Measurements from ENCODE around the gene ALG3. TPM values are rescaled to one million over a fixed set of nuclear protein-coding genes. Genes with fewer than 3 reads are reported as not detected.

The ALG3 gene
- total and polyA plus RNA-seq, 9 of the 15 experiments (the other 6 are each of a cell fraction or from before 2014, with no cell fraction given): 37.5 to 107 (median 80.1) TPM

DNA sequence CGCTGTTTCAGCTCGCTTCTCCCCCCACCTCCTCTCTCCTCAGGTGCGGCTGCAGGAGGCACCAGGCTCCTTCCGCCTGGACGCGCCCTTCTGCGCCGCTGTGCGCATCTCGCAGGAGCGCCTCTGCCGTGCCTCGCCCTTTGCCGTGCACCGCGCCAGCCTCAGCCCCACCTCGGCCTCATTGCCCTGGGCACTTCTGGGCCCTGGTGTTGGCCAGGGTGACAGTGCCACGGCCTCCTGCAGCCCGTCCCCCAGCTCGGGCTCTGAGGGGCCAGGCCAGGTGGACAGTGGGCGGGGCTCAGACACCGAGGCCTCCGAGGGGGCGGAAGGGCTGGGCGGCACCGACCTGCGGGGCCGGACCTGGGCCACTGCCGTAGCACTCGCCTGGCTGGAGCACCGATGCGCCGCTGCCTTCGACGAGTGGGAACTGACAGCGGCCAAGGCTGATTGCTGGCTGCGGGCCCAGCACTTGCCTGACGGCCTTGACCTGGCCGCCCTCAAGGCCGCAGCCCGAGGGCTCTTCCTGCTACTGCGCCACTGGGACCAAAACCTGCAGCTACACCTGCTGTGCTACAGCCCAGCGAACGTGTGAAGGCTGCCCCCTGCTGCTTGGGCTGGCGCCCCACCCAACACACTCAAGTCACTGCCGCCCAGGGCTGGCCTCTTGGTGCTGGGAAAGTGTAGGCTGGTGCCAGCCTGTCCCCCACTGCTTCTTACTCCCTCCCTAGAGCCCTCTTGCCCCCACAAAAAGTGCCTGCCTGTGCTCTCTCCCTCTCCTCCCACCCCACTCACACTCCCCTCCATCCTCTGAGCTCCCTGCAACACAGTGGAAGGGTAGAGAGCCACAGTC lies 7.1 kb downstream of the ALG3 start (continued):
- no peak for TF ChIP-seq HNRNPLL (IDR thresholded peaks at IDR 0.05; ENCODE audit: low read depth, low read length, poor library complexity, severe bottlenecking)
- no peak for TF ChIP-seq NR2C1 (IDR thresholded peaks at IDR 0.05)
- TF ChIP-seq NR2C1 (tag; IDR thresholded peaks at IDR 0.05): no peak
- no peak for TF ChIP-seq BMI1 (IDR thresholded peaks at IDR 0.05; ENCODE audit: low read length)
- peak; percentile 37; the same call in 1 of the 2 replicates for TF ChIP-seq KLF16 (IDR thresholded peaks at IDR 0.05)
- no peak for TF ChIP-seq SMAD2 (IDR thresholded peaks at IDR 0.05; ENCODE audit: low read depth, low read length)
- no peak for TF ChIP-seq CHD2 (IDR thresholded peaks at IDR 0.05; ENCODE audit: low read depth, low read length)
- TF ChIP-seq ZNF766 (CRISPR knock-in tag; conservative IDR thresholded peaks at IDR 0.05): no peak
- peak; percentile 21; the same call in 1 of the 2 replicates for TF ChIP-seq ZNF384 (IDR thresholded peaks at IDR 0.05; ENCODE audit: low read depth, low read length)
- TF ChIP-seq ZNF175 (CRISPR knock-in tag; IDR thresholded peaks at IDR 0.05; ENCODE audit: low read depth): no peak
- no peak for TF ChIP-seq ARNT (IDR thresholded peaks at IDR 0.05)
- TF ChIP-seq FUS (optimal IDR thresholded peaks at IDR 0.05; ENCODE audit: low read depth, low read length): peak; percentile 71
- TF ChIP-seq NFIC (IDR thresholded peaks at IDR 0.05): peak; percentile 82
- TF ChIP-seq, protein P1, sequence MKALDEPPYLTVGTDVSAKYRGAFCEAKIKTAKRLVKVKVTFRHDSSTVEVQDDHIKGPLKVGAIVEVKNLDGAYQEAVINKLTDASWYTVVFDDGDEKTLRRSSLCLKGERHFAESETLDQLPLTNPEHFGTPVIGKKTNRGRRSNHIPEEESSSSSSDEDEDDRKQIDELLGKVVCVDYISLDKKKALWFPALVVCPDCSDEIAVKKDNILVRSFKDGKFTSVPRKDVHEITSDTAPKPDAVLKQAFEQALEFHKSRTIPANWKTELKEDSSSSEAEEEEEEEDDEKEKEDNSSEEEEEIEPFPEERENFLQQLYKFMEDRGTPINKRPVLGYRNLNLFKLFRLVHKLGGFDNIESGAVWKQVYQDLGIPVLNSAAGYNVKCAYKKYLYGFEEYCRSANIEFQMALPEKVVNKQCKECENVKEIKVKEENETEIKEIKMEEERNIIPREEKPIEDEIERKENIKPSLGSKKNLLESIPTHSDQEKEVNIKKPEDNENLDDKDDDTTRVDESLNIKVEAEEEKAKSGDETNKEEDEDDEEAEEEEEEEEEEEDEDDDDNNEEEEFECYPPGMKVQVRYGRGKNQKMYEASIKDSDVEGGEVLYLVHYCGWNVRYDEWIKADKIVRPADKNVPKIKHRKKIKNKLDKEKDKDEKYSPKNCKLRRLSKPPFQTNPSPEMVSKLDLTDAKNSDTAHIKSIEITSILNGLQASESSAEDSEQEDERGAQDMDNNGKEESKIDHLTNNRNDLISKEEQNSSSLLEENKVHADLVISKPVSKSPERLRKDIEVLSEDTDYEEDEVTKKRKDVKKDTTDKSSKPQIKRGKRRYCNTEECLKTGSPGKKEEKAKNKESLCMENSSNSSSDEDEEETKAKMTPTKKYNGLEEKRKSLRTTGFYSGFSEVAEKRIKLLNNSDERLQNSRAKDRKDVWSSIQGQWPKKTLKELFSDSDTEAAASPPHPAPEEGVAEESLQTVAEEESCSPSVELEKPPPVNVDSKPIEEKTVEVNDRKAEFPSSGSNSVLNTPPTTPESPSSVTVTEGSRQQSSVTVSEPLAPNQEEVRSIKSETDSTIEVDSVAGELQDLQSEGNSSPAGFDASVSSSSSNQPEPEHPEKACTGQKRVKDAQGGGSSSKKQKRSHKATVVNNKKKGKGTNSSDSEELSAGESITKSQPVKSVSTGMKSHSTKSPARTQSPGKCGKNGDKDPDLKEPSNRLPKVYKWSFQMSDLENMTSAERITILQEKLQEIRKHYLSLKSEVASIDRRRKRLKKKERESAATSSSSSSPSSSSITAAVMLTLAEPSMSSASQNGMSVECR (CRISPR knock-in tag; IDR thresholded peaks at IDR 0.05): no peak
- TF ChIP-seq CEBPG (CRISPR knock-in tag; IDR thresholded peaks at IDR 0.05): no peak
- TF ChIP-seq CEBPG (tag; conservative IDR thresholded peaks at IDR 0.05 in 1 of 2, IDR thresholded peaks at IDR 0.05 in 1 of 2): no peak
- TF ChIP-seq FOXK1 (CRISPR knock-in tag; IDR thresholded peaks at IDR 0.05; ENCODE audit: borderline replicate concordance): no peak
- no peak for TF ChIP-seq ZNF274 (IDR thresholded peaks at IDR 0.05; ENCODE audit: borderline replicate concordance, low read depth, low read length)
- TF ChIP-seq, protein P2, sequence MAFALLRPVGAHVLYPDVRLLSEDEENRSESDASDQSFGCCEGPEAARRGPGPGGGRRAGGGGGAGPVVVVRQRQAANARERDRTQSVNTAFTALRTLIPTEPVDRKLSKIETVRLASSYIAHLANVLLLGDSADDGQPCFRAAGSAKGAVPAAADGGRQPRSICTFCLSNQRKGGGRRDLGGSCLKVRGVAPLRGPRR (CRISPR knock-in tag; IDR thresholded peaks at IDR 0.05): no peak
- TF ChIP-seq ERF (CRISPR knock-in tag; IDR thresholded peaks at IDR 0.05): peak; percentile 85; the same call in 1 of the 2 replicates
- peak; percentile 43; the same call in 1 of the 2 replicates for TF ChIP-seq CREM (IDR thresholded peaks at IDR 0.05; ENCODE audit: low read depth)
- TF ChIP-seq SRSF1 (IDR thresholded peaks at IDR 0.05; ENCODE audit: low read depth, low read length): no peak
- no peak for TF ChIP-seq SNRNP70 (optimal IDR thresholded peaks at IDR 0.05; ENCODE audit: low read depth, low read length)
- TF ChIP-seq RFX5 (IDR thresholded peaks at IDR 0.05; ENCODE audit: low read depth, low read length): no peak
- no peak for TF ChIP-seq ZNF57 (CRISPR knock-in tag; IDR thresholded peaks at IDR 0.05)
- no peak for TF ChIP-seq ASH1L (IDR thresholded peaks at IDR 0.05; ENCODE audit: borderline replicate concordance, low read depth, partially characterized antibody)
- TF ChIP-seq CTBP1 (IDR thresholded peaks at IDR 0.05; ENCODE audit: borderline replicate concordance): peak; percentile 78; the same call in 1 of the 2 replicates

All from K562 (cell line).